Measurements from ENCODE around the gene LEMD2. TPM values are rescaled to one million over a fixed set of nuclear protein-coding genes. Genes with fewer than 3 reads are reported as not detected.

LEMD2 gene
- total RNA-seq, 4 donors from 2014 or later: 37.7 to 47.2 (median 42.3) TPM

- Histone ChIP-seq H3K9me3 (no peaks in the 10 kb centered on the region), H3K36me3 (peaks cover 0 to 4% (median 0%) of the 10 kb centered on the region in 3 donors), H3K4me1 (peaks cover 0 to 17% (median 0%) of the 10 kb centered on the region in 3 donors), H3K4me3 (no peak overlapping the region), H3K27me3 (peaks cover 0 to 7% (median 0%) of the 10 kb centered on the region in 4 donors), H3K27ac (peak overlapping the region; percentile 24 to 73 (median 68))
- DNase-seq: no peak
- intact Hi-C loops (cut with DNase I): no loop called here
- WGBS, 2 donors: 66 to 73% methylated on average over 6 of the region's 9 CpGs
- TF ChIP-seq CTCF (IDR thresholded peaks at IDR 0.05) (no peak), POLR2A (IDR thresholded peaks at IDR 0.05) (no peak)
These were observed 57.1 kb downstream of the LEMD2 start for GRCh38 chr6:33731751-33732282.

- WGBS, 2 donors: 88% methylated on average over 1 of the region's 7 CpGs; no CpG with 5 or more reads in 1 of the 2 donors
- intact Hi-C loops (cut with DNase I): no loop called here
- no peaks in the 10 kb centered on the region for H3K9me3 ChIP-seq
- TF ChIP-seq CTCF (IDR thresholded peaks at IDR 0.05) (no peak), POLR2A (IDR thresholded peaks at IDR 0.05) (peak in 1 of 4 donors; percentile 21)
- peaks cover 0 to 17% (median 0%) of the 10 kb centered on the region in 3 donors for H3K4me1 ChIP-seq
- H3K27me3 ChIP-seq: peaks cover 0 to 7% (median 0%) of the 10 kb centered on the region in 4 donors
- no peak overlapping the region for H3K4me3 ChIP-seq
- no peak for DNase-seq
- H3K36me3 ChIP-seq: peaks cover 0 to 4% (median 0%) of the 10 kb centered on the region in 3 donors
- peak overlapping the region; percentile 24 to 73 (median 68) for H3K27ac ChIP-seq
These were observed 57.9 kb downstream of the LEMD2 start for GRCh38 chr6:33731035-33731434.

GRCh38 chr6:33730611-33731010 lies 58.3 kb downstream of the LEMD2 start:
- DNase-seq: no peak
- intact Hi-C loops (cut with DNase I): no loop called here
- Histone ChIP-seq H3K4me3 (no peak overlapping the region), H3K27me3 (peaks cover 0 to 7% (median 0%) of the 10 kb centered on the region in 4 donors), H3K4me1 (peaks cover 0 to 17% (median 0%) of the 10 kb centered on the region in 3 donors), H3K9me3 (no peaks in the 10 kb centered on the region), H3K36me3 (peaks cover 0 to 4% (median 0%) of the 10 kb centered on the region in 3 donors), H3K27ac (peak overlapping the region; percentile 42 to 69 (median 68))
- 74 to 85% methylated on average over 7 of the region's 10 CpGs for WGBS, 2 donors
- TF ChIP-seq CTCF (IDR thresholded peaks at IDR 0.05) (no peak), POLR2A (IDR thresholded peaks at IDR 0.05) (no peak)

GRCh38 chr6:33729059-33729458 lies 59.9 kb downstream of the LEMD2 start:
- Histone ChIP-seq H3K27me3 (peaks cover 0 to 7% (median 0%) of the 10 kb centered on the region in 4 donors), H3K4me1 (peaks cover 0 to 17% (median 0%) of the 10 kb centered on the region in 3 donors), H3K4me3 (no peak overlapping the region), H3K27ac (peak overlapping the region; percentile 8 to 69 (median 42)), H3K9me3 (no peaks in the 10 kb centered on the region), H3K36me3 (no peaks in the 10 kb centered on the region)
- no peak for TF ChIP-seq CTCF (IDR thresholded peaks at IDR 0.05)
- TF ChIP-seq POLR2A (IDR thresholded peaks at IDR 0.05): no peak
- intact Hi-C loops (cut with DNase I): no loop called here
- no peak for DNase-seq
- 84 to 89% methylated on average over 4 of the region's 6 CpGs for WGBS, 2 donors

GRCh38 chr6:33728438-33728837 lies 60.5 kb downstream of the LEMD2 start:
- DNase-seq: no peak
- no peaks in the 10 kb centered on the region for H3K36me3 ChIP-seq
- H3K4me1 ChIP-seq: peaks cover 0 to 17% (median 0%) of the 10 kb centered on the region in 3 donors
- intact Hi-C loops (cut with DNase I): no loop called here
- no peaks in the 10 kb centered on the region for H3K9me3 ChIP-seq
- TF ChIP-seq CTCF (IDR thresholded peaks at IDR 0.05) (no peak), POLR2A (IDR thresholded peaks at IDR 0.05) (no peak)
- H3K4me3 ChIP-seq: no peak overlapping the region
- 93 to 96% methylated on average over 11 of the region's 11 CpGs for WGBS, 2 donors
- H3K27me3 ChIP-seq: peaks cover 0 to 7% (median 0%) of the 10 kb centered on the region in 4 donors
- peak overlapping the region; percentile 8 to 69 (median 16) for H3K27ac ChIP-seq

Measured in esophagus squamous epithelium (tissue), 5 donors.